OCI-LY3 (cell line): Measurements from ENCODE around the gene MS4A5.

ENCODE experiments used
- H2AFZ ChIP-seq: fragments of 200-600, 300-600 bp; shearing (Covaris generic); 2 replicates; pipeline ENCODE4 v1.6.0; 2014; ENCODE audit warnings: antibody characterized with exemption, low read depth, low read length
- H3K27ac ChIP-seq: fragments of 200-600, 300-600 bp; sonication (generic); 2 replicates; pipeline ENCODE4 v1.5.1; 2014; ENCODE audit warnings: mild to moderate bottlenecking, low read length, moderate library complexity, mixed read lengths
- H3K27me3 ChIP-seq: fragments of 200-600, 300-600 bp; sonication (generic); 2 replicates; pipeline ENCODE4 v1.6.1; 2014; ENCODE audit warnings: low read depth, low read length, mixed read lengths
- H3K36me3 ChIP-seq: fragments of 200-600, 300-600 bp; sonication (generic); replicated peaks from 2 replicates; pipeline ENCODE3; 2014; ENCODE audit warnings: low read depth, low read length, mixed read lengths
- H3K4me1 ChIP-seq: fragments of 300-600, 200-600 bp; sonication (generic); 2 replicates; pipeline ENCODE4 v1.6.1; 2014; ENCODE audit warnings: low read length, mixed read lengths
- H3K4me2 ChIP-seq: fragments of 200-600, 300-600 bp; sonication (generic); 2 replicates; pipeline ENCODE4 v1.6.1; 2014; ENCODE audit warnings: low read length, mixed read lengths
- H3K4me3 ChIP-seq: fragments of 300-600, 200-600 bp; sonication (generic); 2 replicates; pipeline ENCODE4 v1.5.1; 2014; ENCODE audit warnings: antibody characterized with exemption, mild to moderate bottlenecking, low read length, moderate library complexity
- H3K79me2 ChIP-seq: fragments of 300-600, 200-600 bp; shearing (Covaris generic); 2 replicates; pipeline ENCODE4 v1.6.1; 2014; ENCODE audit warnings: mild to moderate bottlenecking, low read length, mixed read lengths
- H3K9ac ChIP-seq: fragments of 300-600, 200-600 bp; shearing (Covaris generic); 2 replicates; pipeline ENCODE4 v1.6.0; 2014; ENCODE audit warnings: mild to moderate bottlenecking, low read length, moderate library complexity
- H3K9me3 ChIP-seq: fragments of 200-600, 300-600 bp; shearing (Covaris generic); 2 replicates; pipeline ENCODE4 v1.6.1; 2014; ENCODE audit warnings: low read length, mixed read lengths; ENCODE audit not compliant: insufficient read depth
- H4K20me1 ChIP-seq: fragments of 200-600, 300-600 bp; sonication (generic); 2 replicates; pipeline ENCODE4 v1.6.1; 2016; ENCODE audit warnings: low read length, mixed read lengths; ENCODE audit not compliant: insufficient read depth
- CTCF ChIP-seq: fragments of 200-600, 300-600 bp; sonication (generic); IDR thresholded peaks from 2 replicates; pipeline ENCODE4 v1.5.1; 2014; ENCODE audit warnings: antibody characterized with exemption, low read length, low read depth
- EZH2phosphoT487 ChIP-seq: fragments of 200-600 bp; shearing (Covaris generic); IDR thresholded peaks from 2 replicates; pipeline ENCODE4 v1.6.1; 2018; ENCODE audit warnings: antibody characterized with exemption, mixed run types, low read depth

Gene MS4A5

GRCh38 chr11:60454212-60454611, 24.8 kb downstream of the MS4A5 start:
- peak overlapping the region; percentile 97 for H3K27ac ChIP-seq
- H3K9me3 ChIP-seq: peaks cover 7% of the 10 kb centered on the region; the same call in 1 of the 2 replicates
- peak overlapping the region; percentile 42 for H2AFZ ChIP-seq
- H3K4me3 ChIP-seq: peak overlapping the region; percentile 40
- no peaks in the 10 kb centered on the region for H3K27me3 ChIP-seq
- H3K4me2 ChIP-seq: peak overlapping the region; percentile 63
- H3K9ac ChIP-seq: peak overlapping the region; percentile 78
- peaks cover 43% of the 10 kb centered on the region for H3K79me2 ChIP-seq
- peaks cover 61% of the 10 kb centered on the region for H3K4me1 ChIP-seq
- TF ChIP-seq CTCF (no peak), EZH2phosphoT487 (no peak)
- H3K36me3 ChIP-seq: peaks cover 57% of the 10 kb centered on the region
- H4K20me1 ChIP-seq: peaks cover 14% of the 10 kb centered on the region

DNA sequence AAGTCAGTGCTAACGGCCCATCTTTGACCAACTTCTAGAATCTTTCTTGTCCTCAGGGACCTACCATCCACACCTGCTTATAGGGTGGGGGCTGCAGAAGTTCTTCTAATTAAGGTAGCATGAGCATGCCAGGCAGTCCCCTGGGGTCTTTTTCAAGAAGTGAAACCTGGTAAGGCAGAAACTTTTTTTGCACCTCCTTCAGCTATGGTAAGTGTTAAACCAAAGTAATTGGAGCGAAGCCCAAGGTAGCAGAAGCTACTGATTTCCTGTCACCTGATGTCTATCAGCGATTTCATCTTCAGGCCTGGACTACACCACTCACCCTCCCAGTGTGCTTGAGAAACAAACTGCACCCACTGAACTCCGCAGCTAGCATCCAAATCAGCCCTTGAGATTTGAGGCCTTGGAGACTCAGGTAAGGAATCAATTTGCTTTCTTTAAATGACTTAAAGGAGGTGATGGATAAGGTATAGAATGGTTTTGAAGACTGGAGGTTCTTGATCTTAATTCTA, 26.2 kb downstream of the MS4A5 start, which contains the start of gene MS4A1:
Gene MS4A1 (plus strand): TSS at position 317 of the 512 bp plus-strand sequence. CDS start 6,528 bp downstream, outside the sequence.
- H3K4me2 ChIP-seq: peak within 1 kb of the TSS; percentile 65

GRCh38 chr11:60457576-60457975, 28.2 kb downstream of the MS4A5 start:
- TF ChIP-seq CTCF: no peak
- TF ChIP-seq EZH2phosphoT487: no peak
- no peak overlapping the region for H2AFZ ChIP-seq
- H3K27ac ChIP-seq: peak overlapping the region; percentile 97
- peaks cover 76% of the 10 kb centered on the region for H3K79me2 ChIP-seq
- peak overlapping the region; percentile 65 for H3K4me2 ChIP-seq
- H3K4me3 ChIP-seq: peak overlapping the region; percentile 88
- H4K20me1 ChIP-seq: peaks cover 47% of the 10 kb centered on the region
- peaks cover 85% of the 10 kb centered on the region for H3K36me3 ChIP-seq
- H3K4me1 ChIP-seq: peaks cover 76% of the 10 kb centered on the region
- no peaks in the 10 kb centered on the region for H3K27me3 ChIP-seq
- peaks cover 7% of the 10 kb centered on the region; the same call in 1 of the 2 replicates for H3K9me3 ChIP-seq
- H3K9ac ChIP-seq: peak overlapping the region; percentile 97

More for the DNA sequence above, 26.2 kb downstream of the MS4A5 start, which contains the start of gene MS4A1:
- Histone ChIP-seq H3K4me1 (peaks cover 75% of the 10 kb centered on the region), H3K79me2 (peaks cover 57% of the 10 kb centered on the region), H3K27ac (peak within 1 kb of the TSS; percentile 97), H3K9ac (peak within 1 kb of the TSS; percentile 97), H3K27me3 (no peaks in the 10 kb centered on the region), H3K4me3 (peak within 1 kb of the TSS; percentile 88), H2AFZ (peak within 1 kb of the TSS; percentile 42; the same call in 1 of the 2 replicates), H3K9me3 (peaks cover 7% of the 10 kb centered on the region; the same call in 1 of the 2 replicates), H4K20me1 (peaks cover 27% of the 10 kb centered on the region), H3K36me3 (peaks cover 67% of the 10 kb centered on the region)
- no peak for TF ChIP-seq CTCF
- no peak for TF ChIP-seq EZH2phosphoT487

DNA sequence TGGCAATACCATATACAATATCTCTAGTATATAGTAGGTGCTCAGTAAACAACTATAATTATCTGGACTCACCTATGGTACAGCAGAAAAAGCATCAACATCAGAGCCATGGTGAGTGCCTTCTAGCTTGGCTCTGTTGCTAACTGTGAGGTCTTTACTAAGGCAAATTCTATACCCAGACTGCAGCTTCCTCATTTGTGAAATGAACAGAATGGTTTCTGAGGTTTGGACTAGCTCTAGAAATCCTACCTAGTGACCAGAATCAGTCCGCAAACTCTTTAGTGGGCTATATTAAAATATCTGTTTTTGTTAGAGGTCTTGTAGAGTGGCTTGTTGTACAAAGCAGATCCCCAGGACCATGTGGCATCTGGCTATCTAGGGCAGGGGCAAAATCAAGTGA, 30.0 kb downstream of the MS4A5 start:
- Histone ChIP-seq H3K4me1 (peaks cover 59% of the 10 kb centered on the region), H3K36me3 (peaks cover 85% of the 10 kb centered on the region), H3K4me3 (peak overlapping the region; percentile 88), H3K9ac (peak overlapping the region; percentile 97), H3K79me2 (peaks cover 88% of the 10 kb centered on the region), H3K27me3 (no peaks in the 10 kb centered on the region), H3K9me3 (0 out of 2 replicates have a peak, but pooled peaks cover 2% of the 10 kb centered on the region), H2AFZ (no peak overlapping the region), H3K27ac (peak overlapping the region; percentile 97), H4K20me1 (peaks cover 65% of the 10 kb centered on the region), H3K4me2 (peak overlapping the region; percentile 65)
- TF ChIP-seq CTCF (no peak), EZH2phosphoT487 (no peak)
